ENCODE results near the gene DNER.

DNER gene

GRCh38 chr2:229674830-229675530 lies 39.4 kb downstream of the DNER start:
- ChIA-PET CTCF (no interaction called here), POLR2A (no interaction called here)
- DNase-seq (ENCODE audit: low read depth, low spot score), result no peak
- TF ChIP-seq CTCF (IDR thresholded peaks at IDR 0.05; ENCODE audit: insufficient read depth, low read length, missing control alignments), result no peak
- no peak overlapping the region for H3K4me3 ChIP-seq (ENCODE audit: low read depth, low read length)

GRCh38 chr2:229673676-229674075 lies 40.7 kb downstream of the DNER start:
- CTCF ChIA-PET, result no interaction called here
- DNase-seq (ENCODE audit: low read depth, low spot score), result no peak
- no peak overlapping the region for H3K4me3 ChIP-seq (ENCODE audit: low read depth, low read length)
- POLR2A ChIA-PET, result no interaction called here
- no peak for TF ChIP-seq CTCF (IDR thresholded peaks at IDR 0.05; ENCODE audit: insufficient read depth, low read length, missing control alignments)

- no peak for TF ChIP-seq CTCF (IDR thresholded peaks at IDR 0.05; ENCODE audit: insufficient read depth, low read length, missing control alignments)
- CTCF ChIA-PET, result no interaction called here
- POLR2A ChIA-PET, result no interaction called here
- H3K4me3 ChIP-seq (ENCODE audit: low read depth, low read length), result no peak overlapping the region
- no peak for DNase-seq (ENCODE audit: low read depth, low spot score)
Observed at GRCh38 chr2:229672021-229672420, 42.3 kb downstream of the DNER start.

GRCh38 chr2:229669841-229670240 lies 44.5 kb downstream of the DNER start:
- ChIA-PET POLR2A (no interaction called here), CTCF (no interaction called here)
- no peak for DNase-seq (ENCODE audit: low read depth, low spot score)

DNA sequence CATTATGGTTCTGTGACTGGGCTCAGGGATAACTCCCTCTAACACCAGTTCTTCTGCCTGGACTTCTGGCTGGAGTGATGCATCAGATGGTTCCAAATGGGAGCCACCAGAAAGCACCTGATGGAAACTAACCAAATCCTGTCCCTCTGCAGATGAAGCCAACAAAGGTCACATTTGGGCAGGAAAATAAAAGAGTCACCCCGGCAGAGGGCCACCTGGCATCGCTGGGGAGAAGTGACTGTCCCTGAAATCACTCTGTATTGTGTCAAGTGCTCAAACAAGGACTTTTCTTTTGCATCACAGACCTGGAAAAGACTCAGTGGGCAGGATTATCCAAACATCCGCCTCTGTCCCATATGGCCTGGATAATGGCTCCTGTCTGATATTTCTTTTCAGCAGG lies 47.5 kb downstream of the DNER start:
- ChIA-PET CTCF (no interaction called here), POLR2A (no interaction called here)
- no peak for DNase-seq (ENCODE audit: low read depth, low spot score)
- H3K4me3 ChIP-seq (ENCODE audit: low read depth, low read length), result no peak overlapping the region
- TF ChIP-seq CTCF (IDR thresholded peaks at IDR 0.05; ENCODE audit: insufficient read depth, low read length, missing control alignments), result no peak

More at GRCh38 chr2:229669841-229670240, 44.5 kb downstream of the DNER start:
- no peak overlapping the region for H3K4me3 ChIP-seq (ENCODE audit: low read depth, low read length)
- no peak for TF ChIP-seq CTCF (IDR thresholded peaks at IDR 0.05; ENCODE audit: insufficient read depth, low read length, missing control alignments)

DNA sequence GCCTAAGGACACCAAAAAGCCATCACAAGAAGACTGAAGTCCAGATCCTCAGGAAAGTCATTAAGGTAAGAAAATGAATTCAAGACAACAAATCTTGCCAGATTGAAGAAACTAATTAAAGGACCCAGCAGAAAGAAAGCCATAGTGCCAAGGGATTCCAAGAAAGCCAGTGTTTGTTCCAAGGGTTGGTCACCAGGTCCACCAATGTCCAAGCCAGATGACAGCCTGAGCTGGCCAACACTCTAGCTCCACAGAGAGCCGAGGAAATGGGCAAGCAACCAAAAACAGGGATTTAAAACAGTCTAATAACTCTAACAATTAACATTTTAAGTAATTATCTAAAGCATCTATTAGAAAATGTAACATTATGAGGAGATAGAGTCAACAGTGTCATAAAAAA lies 49.2 kb downstream of the DNER start:
- ChIA-PET POLR2A (no interaction called here), CTCF (no interaction called here)
- H3K4me3 ChIP-seq (ENCODE audit: low read depth, low read length), result no peak overlapping the region
- TF ChIP-seq CTCF (IDR thresholded peaks at IDR 0.05; ENCODE audit: insufficient read depth, low read length, missing control alignments), result no peak
- DNase-seq (ENCODE audit: low read depth, low spot score), result no peak
